22Rv1 (cell line): Measurements from ENCODE around the gene COQ9.

Experiments
- H3K27ac ChIP-seq: fragments of 450-650 bp; 2 replicates; pipeline ENCODE4 v1.5.1; 2017
- ZFX ChIP-seq: fragments of 450-650 bp; IDR thresholded peaks from 2 replicates; pipeline ENCODE4 v1.6.1; 2017; ENCODE audit warnings: antibody characterized with exemption, borderline replicate concordance
- TF ChIP-seq, protein P1 (sequence below): fragments of 450-650 bp; IDR thresholded peaks from 2 replicates; pipeline ENCODE4 v1.5.1; 2017; ENCODE audit warnings: mild to moderate bottlenecking

COQ9 gene

GRCh38 chr16:57413733-57414132 is 33.5 kb upstream of the COQ9 start:
- H3K27ac ChIP-seq = no peak overlapping the region
- TF ChIP-seq ZFX = no peak
- TF ChIP-seq, protein P1, sequence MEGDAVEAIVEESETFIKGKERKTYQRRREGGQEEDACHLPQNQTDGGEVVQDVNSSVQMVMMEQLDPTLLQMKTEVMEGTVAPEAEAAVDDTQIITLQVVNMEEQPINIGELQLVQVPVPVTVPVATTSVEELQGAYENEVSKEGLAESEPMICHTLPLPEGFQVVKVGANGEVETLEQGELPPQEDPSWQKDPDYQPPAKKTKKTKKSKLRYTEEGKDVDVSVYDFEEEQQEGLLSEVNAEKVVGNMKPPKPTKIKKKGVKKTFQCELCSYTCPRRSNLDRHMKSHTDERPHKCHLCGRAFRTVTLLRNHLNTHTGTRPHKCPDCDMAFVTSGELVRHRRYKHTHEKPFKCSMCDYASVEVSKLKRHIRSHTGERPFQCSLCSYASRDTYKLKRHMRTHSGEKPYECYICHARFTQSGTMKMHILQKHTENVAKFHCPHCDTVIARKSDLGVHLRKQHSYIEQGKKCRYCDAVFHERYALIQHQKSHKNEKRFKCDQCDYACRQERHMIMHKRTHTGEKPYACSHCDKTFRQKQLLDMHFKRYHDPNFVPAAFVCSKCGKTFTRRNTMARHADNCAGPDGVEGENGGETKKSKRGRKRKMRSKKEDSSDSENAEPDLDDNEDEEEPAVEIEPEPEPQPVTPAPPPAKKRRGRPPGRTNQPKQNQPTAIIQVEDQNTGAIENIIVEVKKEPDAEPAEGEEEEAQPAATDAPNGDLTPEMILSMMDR = no peak

- H3K27ac ChIP-seq = no peak overlapping the region
- TF ChIP-seq ZFX = no peak
- TF ChIP-seq, protein P1 = no peak
Observed at GRCh38 chr16:57416084-57416483, 31.2 kb upstream of the COQ9 start.

DNA sequence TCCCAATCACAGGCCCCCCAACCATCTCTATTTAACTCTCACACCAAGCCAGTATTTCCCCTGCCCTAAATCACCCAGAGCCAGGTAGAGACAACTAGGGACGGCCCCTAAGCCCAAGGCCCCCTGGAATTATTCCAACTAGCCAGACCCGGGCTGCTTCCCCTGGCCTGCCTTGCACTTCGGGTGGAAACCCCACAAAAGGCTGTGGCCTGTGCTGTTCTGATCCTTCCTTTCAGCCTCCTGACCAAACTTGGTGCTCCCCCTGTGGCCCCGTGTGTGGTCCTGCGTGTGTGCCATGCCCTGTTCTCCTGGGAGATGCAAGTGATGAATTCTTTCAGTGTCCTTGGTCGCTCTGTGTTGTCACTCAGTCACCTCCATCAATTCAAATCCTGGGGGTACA is 27.8 kb upstream of the COQ9 start:
- no peak for TF ChIP-seq ZFX
- TF ChIP-seq, protein P1 = no peak
- H3K27ac ChIP-seq = no peak overlapping the region

DNA sequence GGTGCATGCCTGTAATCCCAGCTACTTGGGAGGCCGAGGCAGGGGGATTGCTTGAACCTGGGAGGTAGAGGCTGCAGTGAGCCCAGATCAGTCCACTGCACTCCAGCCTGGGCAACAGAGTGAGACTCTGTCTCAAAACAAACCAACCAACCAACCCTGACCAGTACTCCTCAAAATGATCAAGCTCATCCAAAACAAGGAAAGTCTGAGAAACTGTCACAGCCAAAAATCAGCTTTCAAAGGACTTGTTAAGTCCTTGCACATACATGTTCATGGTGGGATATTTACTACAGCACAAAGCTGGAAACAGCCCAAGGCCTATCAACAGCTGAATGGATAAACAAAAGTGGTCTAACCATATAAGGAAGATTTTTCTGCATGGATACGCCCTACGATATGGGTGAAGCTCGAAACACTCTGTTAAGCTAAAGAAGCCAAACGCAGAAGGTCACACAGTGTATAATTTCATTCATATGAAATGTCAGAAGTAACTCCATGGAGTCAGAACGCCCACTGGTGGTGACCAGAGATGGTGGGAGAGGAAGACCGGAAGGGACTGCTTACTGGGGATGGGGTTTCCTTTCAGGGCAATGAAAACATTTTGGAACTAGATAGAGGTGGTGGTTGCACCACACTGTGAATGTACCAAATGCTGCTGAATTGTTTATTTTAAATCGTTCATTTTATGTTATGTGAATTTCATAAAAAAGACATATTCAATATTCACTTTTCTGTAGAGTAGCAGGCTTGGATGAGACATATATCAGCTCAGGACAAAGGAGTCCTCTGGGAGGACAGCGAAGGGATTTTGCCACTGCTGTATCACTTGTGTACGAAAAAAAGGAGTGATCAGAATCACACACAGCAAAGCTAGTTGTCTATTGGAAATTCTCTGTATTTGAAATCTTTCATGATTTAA is 25.0 kb upstream of the COQ9 start:
- TF ChIP-seq, protein P1 = peak; percentile 82
- no peak for TF ChIP-seq ZFX
- H3K27ac ChIP-seq = peak overlapping the region; percentile 23; the same call in 1 of the 2 replicates

GRCh38 chr16:57423152-57423551 is 24.1 kb upstream of the COQ9 start:
- no peak overlapping the region for H3K27ac ChIP-seq
- TF ChIP-seq ZFX = no peak
- TF ChIP-seq, protein P1 = no peak

GRCh38 chr16:57424583-57424982 is 22.7 kb upstream of the COQ9 start:
- TF ChIP-seq ZFX = no peak
- TF ChIP-seq, protein P1 = no peak

GRCh38 chr16:57426356-57426755 is 20.9 kb upstream of the COQ9 start:
- no peak overlapping the region for H3K27ac ChIP-seq
- no peak for TF ChIP-seq ZFX
- TF ChIP-seq, protein P1 = no peak

More at GRCh38 chr16:57424583-57424982, 22.7 kb upstream of the COQ9 start:
- H3K27ac ChIP-seq = no peak overlapping the region
